Heart left ventricle (tissue), 16 donors: ENCODE data around the gene CLCN3. TPM values are rescaled to one million over a fixed set of nuclear protein-coding genes. Genes with fewer than 3 reads are reported as not detected.
"Not testable (repeated sequence)": the region's sequence is repeated elsewhere in the genome, so short reads cannot be mapped to it uniquely, and the experiment has no call there.

Source experiments
- ATAC-seq, 4 donors: fragments of 200-7000 bp; cut with Tn5 transposase; one replicate each; pipeline ENCODE4 v1.9.1; 2020 to 2022; ENCODE audit warnings: moderate library complexity in 4 of 4, mild to moderate bottlenecking in 3 of 4, moderate number of reproducible peaks in 1 of 4
- DNase-seq, 5 donors: peaks; one replicate each; pipeline ENCODE4 v3.0.0-alpha.2; 2020
- H3K27ac ChIP-seq, 12 donors: fragments of 200-600 bp; sonication (generic) in 4 of 12; one replicate each; pipeline versions ENCODE4 v1.5.0 to v1.8.0; 2016 to 2022; ENCODE audit warnings: mild to moderate bottlenecking in 2 of 12
- H3K27me3 ChIP-seq, 9 donors: fragments of 200-600 bp; sonication (generic) in 2 of 9; one replicate each; pipeline versions ENCODE4 v1.5.1 to v1.8.0; 2016 to 2022; ENCODE audit warnings: mild to moderate bottlenecking in 3 of 9
- H3K36me3 ChIP-seq, 9 donors: fragments of 200-600 bp; sonication (generic) in 2 of 9; one replicate each; pipeline versions ENCODE4 v1.5.0 to v1.8.0; 2018 to 2022; ENCODE audit warnings: mild to moderate bottlenecking in 2 of 9
- H3K4me1 ChIP-seq, 12 donors: fragments of 200-600 bp; sonication (generic) in 4 of 12; one replicate each; pipeline versions ENCODE4 v1.5.0 to v1.8.0; 2016 to 2022; ENCODE audit warnings: mild to moderate bottlenecking in 3 of 12
- H3K4me3 ChIP-seq, 12 donors: fragments of 200-600 bp; sonication (generic) in 4 of 12; one replicate each; pipeline versions ENCODE4 v1.5.0 to v1.8.0; 2017 to 2022; ENCODE audit warnings: mild to moderate bottlenecking in 9 of 12, moderate library complexity in 4 of 12
- H3K9me3 ChIP-seq, 12 donors: fragments of 200-600 bp; sonication (generic) in 4 of 12; one replicate each; pipeline versions ENCODE4 v1.5.0 to v1.8.0; 2016 to 2022; ENCODE audit warnings: mild to moderate bottlenecking in 1 of 12
- CTCF ChIP-seq, 12 donors: fragments of 200-600 bp; sonication (generic) in 4 of 12; IDR thresholded peaks; one replicate each; pipeline versions ENCODE4 v1.5.0 to v1.8.0; 2018 to 2022; ENCODE audit warnings: antibody characterized with exemption in 12 of 12, mild to moderate bottlenecking in 5 of 12
- POLR2A ChIP-seq, 2 donors: fragments of 450-650 bp; IDR thresholded peaks; one replicate each; pipeline ENCODE4 v1.6.1; 2017; ENCODE audit warnings: antibody characterized with exemption in 2 of 2, mild to moderate bottlenecking in 2 of 2, moderate library complexity in 2 of 2
- WGBS, 4 donors: extraction: QIAGEN DNeasy Blood & Tissue Kit in 2 of 4; methylation state at CpG; one replicate each; pipeline versions ENCODE4 v1.1.5 to v1.1.7; 2013 to 2018; 5-methylcytosine and 5-hydroxymethylcytosine counted together
- intact Hi-C, 10 donors: fragments of 100-400 bp; cut with DNase I; formaldehyde crosslinking; loops; one replicate each; pipeline versions ENCODE4 v1.11.1 to v1.14.2; 2022
- polyA plus RNA-seq, 2 donors: library from polyadenylated mRNA; stranded (reverse); fragments of 200-250 nt; gene quantifications; one replicate each; pipeline ENCODE4 v1.2.3, GENCODE V29; 2013
- total RNA-seq, 9 donors: library from RNA; depleted of rRNA in 2 of 9; stranded (reverse); fragments of >200 nt in 2 of 9; fragmentation: NEBNext Ultra II Directional in 3 of 9; extraction: Animal tissue kit (Norgen Biotek cat#: 25700) in 3 of 9; gene quantifications; one replicate each; pipeline versions ENCODE4 v1.1.0 to v1.2.4, GENCODE V29; 2016 to 2023
- donor health status: ischemic (EF 13 %, LVEDD 7.1; RV severe dilation, severe dysfunction).
- donor health status: healthy with polysubstance abuse.
- donor health status: DM: no; HTN: yes; CAD: no.
- donor health status: DM: no; HTN: no; CAD: no.
- donor health status: ischemic (EF 25% LVEDD 6.9; RV normal size, moderate dysfunction).
- donor health status: ischemic (EF 25% LVEDD 5.7; RV mildly dilated, moderate dysfunction).
- donor health status: healthy.
- donor health status: DM: yes; HTN: yes; CAD: no.
- donor health status: ischemic (EF 35%, LVEDD 5.7; RV mildly dilated, moderate dysfunction).
- donor health status: nonischemic (EF 11% LVEDD 7.7; RV severe dilation, severe dysfunction).
- donor health status: DM: yes; HTN: yes; CAD: no.
- donor health status: PGD.
- donor health status: ischemic (EF 29% LVEDD 5.4; RV normal size, mild dysfunction).
- donor health status: nonischemic (EF 23%, LVEDD 6.1; RV moderate dilation, normal function).

The CLCN3 gene
- total and polyA plus RNA-seq, 11 donors = 17.4 to 86.2 (median 57.4) TPM

GRCh38 chr4:169768385-169768784, 148.0 kb downstream of the CLCN3 start:
- H3K27me3 ChIP-seq = no peaks in the 10 kb centered on the region
- intact Hi-C loops = no loop called here
- no peaks in the 10 kb centered on the region for H3K4me1 ChIP-seq
- no peaks in the 10 kb centered on the region for H3K36me3 ChIP-seq
- H3K9me3 ChIP-seq = peaks cover 0 to 7% (median 0%) of the 10 kb centered on the region in 12 donors
- no peak for ATAC-seq
- H3K4me3 ChIP-seq = no peak overlapping the region
- TF ChIP-seq POLR2A (IDR thresholded peaks at IDR 0.05) = no peak
- TF ChIP-seq CTCF (IDR thresholded peaks at IDR 0.05) = no peak
- H3K27ac ChIP-seq = no peak overlapping the region
- no peak for DNase-seq
- WGBS, 4 donors = 82 to 91% (median 87%) methylated on average over 3 of the region's 3 CpGs

GRCh38 chr4:169770416-169770815, 150.0 kb downstream of the CLCN3 start:
- intact Hi-C loops = no loop called here
- no peak for DNase-seq
- TF ChIP-seq POLR2A (IDR thresholded peaks at IDR 0.05) = no peak
- TF ChIP-seq CTCF (IDR thresholded peaks at IDR 0.05) = no peak
- ATAC-seq = peak in 1 of 4 donors; percentile 45
- peaks cover 0 to 9% (median 0%) of the 10 kb centered on the region in 12 donors for H3K4me1 ChIP-seq
- no peaks in the 10 kb centered on the region for H3K36me3 ChIP-seq
- H3K9me3 ChIP-seq = peaks cover 0 to 7% (median 0%) of the 10 kb centered on the region in 12 donors
- peak overlapping the region in 4 of 12 donors; percentile 26 to 31 (median 28) for H3K27ac ChIP-seq
- peaks cover 0 to 13% (median 9%) of the 10 kb centered on the region in 9 donors for H3K27me3 ChIP-seq
- H3K4me3 ChIP-seq = no peak overlapping the region

- H3K4me3 ChIP-seq, H3K9me3 ChIP-seq, H3K36me3 ChIP-seq, ATAC-seq, H3K4me1 ChIP-seq, DNase-seq, intact Hi-C loops: not testable (repeated sequence)
- peak overlapping the region in 2 of 12 donors; percentile 25 to 34 for H3K27ac ChIP-seq
- 89 to 93% (median 92%) methylated on average over 11 of the region's 11 CpGs for WGBS, 4 donors
- H3K27me3 ChIP-seq = peaks cover 0 to 20% (median 9%) of the 10 kb centered on the region in 9 donors
Measured at GRCh38 chr4:169771556-169772080, 151.2 kb downstream of the CLCN3 start.

Other genes with a start within 250 kb of the CLCN3 start
- 10 to 100 TPM in 7 of 9 donors, 1 to 10 TPM in 2; 6.8 to 17.8 (median 14.7) TPM for gene NEK1, start 8.0 kb upstream of the CLCN3 start, total RNA-seq
- gene NEK1, start 8.0 kb upstream of the CLCN3 start, polyA plus RNA-seq = 1 to 10 TPM; 4.8 to 6.4 TPM
- gene HPF1, start 137.4 kb downstream of the CLCN3 start, total RNA-seq = 10 to 100 TPM; 15.7 to 38.3 (median 20.3) TPM
- gene HPF1, start 137.4 kb downstream of the CLCN3 start, polyA plus RNA-seq = 10 to 100 TPM; 22.0 to 34.3 TPM